Keratinocyte (primary cell): ENCODE results near the gene AKAP13. TPM values are rescaled to one million over a fixed set of nuclear protein-coding genes. Genes with fewer than 3 reads are reported as not detected.

Source experiments
- DNase-seq: peaks from one replicate; pipeline ENCODE4 v3.0.0-alpha.2; 2011; ENCODE audit warnings: low read depth, missing footprints, low spot score
- FAIRE-seq: peaks from 2 replicates; lab custom pipeline; 2011; peaks lifted over from hg19 to GRCh38; lab: Jason Lieb, UNC
- H2AFZ ChIP-seq: 2 replicates; pipeline ENCODE4 v1.6.0; 2012; ENCODE audit warnings: low read length, control low read depth, inconsistent platforms; ENCODE audit not compliant: control insufficient read depth
- H3K27ac ChIP-seq: 2 replicates; pipeline ENCODE4 v1.5.1; 2011; ENCODE audit warnings: low read length; ENCODE audit not compliant: control insufficient read depth, insufficient read depth
- H3K27me3 ChIP-seq: 3 replicates; pipeline ENCODE4 v1.6.0; 2011; ENCODE audit warnings: low read length; ENCODE audit not compliant: control insufficient read depth, insufficient read depth; ENCODE audit errors: extremely low read depth
- H3K36me3 ChIP-seq, 2 experiments: 2 replicates in 1 of 2; 3 replicates in 1 of 2; pipeline ENCODE4 v1.5.1; 2011; ENCODE audit warnings: low read length in 2 of 2, mild to moderate bottlenecking in 1 of 2; ENCODE audit not compliant: control insufficient read depth in 2 of 2, insufficient read depth in 2 of 2; ENCODE audit errors: extremely low read depth in 1 of 2
- H3K4me1 ChIP-seq: 3 replicates; pipeline ENCODE4 v1.5.1; 2011; ENCODE audit warnings: low read length; ENCODE audit not compliant: control insufficient read depth, insufficient read depth; ENCODE audit errors: extremely low read depth
- H3K4me2 ChIP-seq: 3 replicates; pipeline ENCODE4 v1.6.0; 2011; ENCODE audit warnings: low read depth, low read length; ENCODE audit not compliant: control insufficient read depth, insufficient read depth; ENCODE audit errors: extremely low read depth
- H3K4me3 ChIP-seq, 3 experiments: fragments of 200-600 bp in 1 of 3; sonication (generic) in 1 of 3; 2 replicates in 2 of 3; 3 replicates in 1 of 3; pipeline ENCODE4 v1.5.1; 2011 to 2016; ENCODE audit warnings: low read length in 3 of 3, mild to moderate bottlenecking in 3 of 3, control low read depth in 2 of 3, inconsistent platforms in 1 of 3, low read depth in 1 of 3, mixed read lengths in 1 of 3, mixed run types in 1 of 3, moderate library complexity in 1 of 3; ENCODE audit not compliant: control insufficient read depth in 2 of 3, insufficient read depth in 2 of 3; ENCODE audit errors: extremely low read depth in 1 of 3
- H3K79me2 ChIP-seq: 2 replicates; pipeline ENCODE4 v1.6.0; 2012; ENCODE audit warnings: low read length; ENCODE audit not compliant: control insufficient read depth, insufficient read depth
- H3K9ac ChIP-seq: 3 replicates; pipeline ENCODE4 v1.6.0; 2011; ENCODE audit warnings: low read length; ENCODE audit not compliant: control insufficient read depth, insufficient read depth; ENCODE audit errors: extremely low read depth
- H3K9me1 ChIP-seq: 3 replicates; pipeline ENCODE4 v1.6.0; 2011; ENCODE audit warnings: low read length; ENCODE audit not compliant: control insufficient read depth, insufficient read depth; ENCODE audit errors: extremely low read depth
- H3K9me3 ChIP-seq: 2 replicates; pipeline ENCODE4 v1.5.1; 2012; ENCODE audit warnings: low read depth, low read length; ENCODE audit not compliant: control insufficient read depth
- H4K20me1 ChIP-seq: 3 replicates; pipeline ENCODE4 v1.6.0; 2011; ENCODE audit warnings: low read length; ENCODE audit not compliant: control insufficient read depth, insufficient read depth; ENCODE audit errors: extremely low read depth
- CTCF ChIP-seq, 3 experiments: IDR thresholded peaks in 1 of 3; conservative IDR thresholded peaks in 1 of 3; optimal IDR thresholded peaks in 1 of 3; 2 replicates in 2 of 3; 3 replicates in 1 of 3; pipeline versions ENCODE3 to v1.5.1; 2011; ENCODE audit warnings: low read length in 3 of 3, mild to moderate bottlenecking in 3 of 3, moderate library complexity in 2 of 3, control low read depth in 1 of 3, inconsistent platforms in 1 of 3; ENCODE audit not compliant: insufficient read depth in 2 of 3; ENCODE audit errors: extremely low read depth in 1 of 3
- EZH2 ChIP-seq: IDR thresholded peaks from one replicate; pipeline ENCODE4 v1.6.1; 2012; ENCODE audit warnings: inconsistent platforms, mild to moderate bottlenecking, low read length, moderate library complexity
- dilution Hi-C: fragments of 300-500 bp; cut with MboI; formaldehyde crosslinking; loops from one replicate; pipeline ENCODE4 v1.7.0; 2020; ENCODE audit warnings: low sequenced_read_pairs; ENCODE audit not compliant: extremely low pct_ligation_motif_present
- polyA plus RNA-seq, 5 experiments: library from polyadenylated mRNA; depleted of rRNA in 3 of 5; stranded (reverse) in 3 of 5; stranded (forward) in 1 of 5; unstranded in 1 of 5; fragments of >200 nt; gene quantifications; 1 replicate in 1 of 5; 2 replicates in 3 of 5; 3 replicates in 1 of 5; pipeline versions ENCODE4 v1.2.1 to v1.2.3, GENCODE V29; 2011 to 2012; ENCODE audit warnings: missing spikeins in 2 of 5, low read depth in 1 of 5, low replicate concordance in 1 of 5

The AKAP13 gene
- polyA plus RNA-seq, 1 donor (not counting 4 experiments of a cell fraction or from before 2014, with no cell fraction given), result 16.7 TPM

GRCh38 chr15:85414037-85414436 is 33.6 kb downstream of the AKAP13 start:
- H3K9me1 ChIP-seq, result no peaks in the 10 kb centered on the region
- H4K20me1 ChIP-seq, result no peaks in the 10 kb centered on the region
- no peak for TF ChIP-seq EZH2
- TF ChIP-seq CTCF (optimal IDR thresholded peaks at IDR 0.05 in 1 of 3, IDR thresholded peaks at IDR 0.05 in 1 of 3, conservative IDR thresholded peaks at IDR 0.05 in 1 of 3; ENCODE audit: extremely low read depth in 1 of 3, insufficient read depth in 2 of 3, low read length in 3 of 3), result no peak
- no peaks in the 10 kb centered on the region for H3K36me3 ChIP-seq
- dilution Hi-C loops, result no loop called here
- H3K4me3 ChIP-seq, result peak overlapping the region in 2 of 3 experiments; percentile 16 to 28
- peaks cover 90% of the 10 kb centered on the region for H3K79me2 ChIP-seq
- peak overlapping the region; percentile 64 for H3K9ac ChIP-seq
- H3K4me1 ChIP-seq, result peaks cover 35% of the 10 kb centered on the region
- DNase-seq (no peak), FAIRE-seq (peak; percentile 20)
- H3K4me2 ChIP-seq, result peak overlapping the region; percentile 60
- no peaks in the 10 kb centered on the region for H3K9me3 ChIP-seq
- H3K27ac ChIP-seq, result peak overlapping the region; percentile 95
- H2AFZ ChIP-seq, result no peak overlapping the region
- no peaks in the 10 kb centered on the region for H3K27me3 ChIP-seq

GRCh38 chr15:85414495-85414894 is 34.1 kb downstream of the AKAP13 start:
- Histone ChIP-seq H3K9ac (peak overlapping the region; percentile 64), H3K4me1 (peaks cover 35% of the 10 kb centered on the region), H3K4me2 (peak overlapping the region; percentile 60), H3K9me3 (no peaks in the 10 kb centered on the region), H3K27me3 (no peaks in the 10 kb centered on the region), H3K79me2 (peaks cover 90% of the 10 kb centered on the region), H3K27ac (peak overlapping the region; percentile 95), H4K20me1 (no peaks in the 10 kb centered on the region), H2AFZ (no peak overlapping the region), H3K36me3 (no peaks in the 10 kb centered on the region), H3K9me1 (no peaks in the 10 kb centered on the region), H3K4me3 (no peak overlapping the region)
- dilution Hi-C loops, result no loop called here
- TF ChIP-seq CTCF (optimal IDR thresholded peaks at IDR 0.05 in 1 of 3, IDR thresholded peaks at IDR 0.05 in 1 of 3, conservative IDR thresholded peaks at IDR 0.05 in 1 of 3; ENCODE audit: extremely low read depth in 1 of 3, insufficient read depth in 2 of 3, low read length in 3 of 3), result no peak
- TF ChIP-seq EZH2, result no peak
- DNase-seq (no peak), FAIRE-seq (no peak)
